ENCODE results near the gene SGPL1.
"Not testable (repeated sequence)": the region's sequence is repeated elsewhere in the genome, so short reads cannot be mapped to it uniquely, and the experiment has no call there.

The SGPL1 gene

DNA sequence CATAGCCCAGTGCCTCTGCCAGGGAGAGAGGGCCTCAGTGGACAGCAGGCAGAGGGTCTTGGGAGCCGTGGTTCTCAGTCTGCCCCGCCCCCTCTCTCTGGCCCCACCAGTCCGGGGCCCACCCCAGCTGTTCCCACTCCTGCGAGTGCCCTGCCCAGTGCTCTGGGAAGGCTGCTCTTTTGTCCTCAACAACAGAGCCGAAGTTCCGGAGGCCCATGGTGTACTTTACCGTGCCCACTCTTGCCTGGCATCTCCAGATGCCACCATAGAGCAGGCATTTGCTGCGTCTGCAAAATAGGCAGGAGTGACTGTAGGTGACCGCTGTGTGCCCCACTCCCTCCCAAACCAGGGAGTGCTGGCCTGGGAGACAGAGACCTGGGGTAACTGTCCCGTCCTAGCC is 101.9 kb downstream of the SGPL1 start:
- in situ Hi-C loops (cut with MboI; ENCODE audit: low sequenced_read_pairs): no loop called here

DNA sequence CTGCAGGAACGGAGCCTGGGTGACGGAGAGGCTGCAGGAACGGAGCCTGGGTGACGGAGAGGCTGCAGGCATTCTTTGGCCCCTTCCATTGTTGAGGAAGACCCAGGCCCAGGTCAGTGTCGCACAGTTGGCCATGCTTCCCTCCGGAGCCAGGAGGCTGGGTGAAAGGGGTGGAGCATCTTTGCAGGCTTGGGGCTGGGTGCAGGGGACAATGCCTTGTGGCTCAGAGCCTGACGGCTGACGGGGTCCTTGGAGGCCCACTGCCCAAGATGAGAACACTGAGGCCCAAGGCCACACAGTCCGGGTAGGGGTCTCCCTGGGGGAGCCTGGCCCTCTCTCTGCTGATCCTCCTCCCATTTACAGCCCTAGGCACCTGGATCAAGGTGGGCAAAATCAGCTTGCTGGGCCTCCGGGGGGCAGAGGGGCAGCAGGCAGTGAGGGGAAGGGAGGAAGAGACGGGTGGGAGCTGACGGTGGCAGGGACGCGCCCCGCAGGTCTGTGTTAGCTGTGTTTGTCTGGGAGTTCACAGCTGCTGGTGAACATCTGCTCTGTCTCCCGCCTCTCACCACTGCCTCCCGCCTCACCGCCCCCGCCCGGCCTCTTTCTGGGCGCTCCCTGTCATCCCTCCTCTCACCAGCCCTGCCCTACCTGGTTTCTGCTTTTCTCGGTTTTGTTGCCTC is 103.2 kb downstream of the SGPL1 start:
- in situ Hi-C loops (cut with MboI; ENCODE audit: low sequenced_read_pairs): no loop called here

DNA sequence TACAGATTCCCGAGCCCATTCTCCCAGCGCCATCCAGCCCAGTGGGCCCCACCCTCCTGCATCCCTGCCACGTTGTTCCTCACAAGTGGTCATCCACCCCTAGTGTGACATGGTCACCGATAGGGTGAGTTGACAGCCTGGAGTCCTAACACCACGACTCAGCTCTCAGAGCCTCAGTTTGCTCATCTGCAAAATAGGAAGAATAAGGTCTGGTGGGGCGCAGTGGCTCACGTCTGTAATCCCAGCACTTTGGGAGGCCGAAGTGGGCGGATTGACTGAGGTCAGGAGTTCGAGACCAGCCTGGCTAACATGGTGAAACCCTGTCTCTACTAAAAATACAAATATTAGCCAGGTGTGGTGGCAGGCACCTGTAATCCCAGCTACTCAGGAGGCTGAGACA is 104.2 kb downstream of the SGPL1 start:
- in situ Hi-C loops (cut with MboI; ENCODE audit: low sequenced_read_pairs): not testable (repeated sequence)

DNA sequence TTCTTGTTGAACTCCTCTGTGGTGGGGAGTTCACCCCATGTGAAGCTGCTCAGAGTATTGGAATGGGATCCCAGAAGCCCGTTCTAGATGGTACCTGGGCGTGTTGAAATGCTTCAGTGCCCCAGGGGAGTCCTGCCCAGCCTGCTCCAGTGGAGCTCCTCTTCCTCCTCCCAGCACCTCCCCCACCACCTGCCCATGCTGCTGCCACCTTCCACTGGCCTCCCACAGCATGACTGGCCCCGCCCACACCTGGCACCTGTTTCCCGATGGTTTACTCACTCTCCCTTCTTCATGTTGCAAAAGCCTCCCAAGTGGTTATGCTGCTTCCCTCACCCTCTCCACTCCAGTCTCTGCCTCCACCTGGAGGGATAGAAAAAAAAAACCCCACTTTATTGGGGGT is 104.8 kb downstream of the SGPL1 start:
- in situ Hi-C loops (cut with MboI; ENCODE audit: low sequenced_read_pairs): no loop called here

DNA sequence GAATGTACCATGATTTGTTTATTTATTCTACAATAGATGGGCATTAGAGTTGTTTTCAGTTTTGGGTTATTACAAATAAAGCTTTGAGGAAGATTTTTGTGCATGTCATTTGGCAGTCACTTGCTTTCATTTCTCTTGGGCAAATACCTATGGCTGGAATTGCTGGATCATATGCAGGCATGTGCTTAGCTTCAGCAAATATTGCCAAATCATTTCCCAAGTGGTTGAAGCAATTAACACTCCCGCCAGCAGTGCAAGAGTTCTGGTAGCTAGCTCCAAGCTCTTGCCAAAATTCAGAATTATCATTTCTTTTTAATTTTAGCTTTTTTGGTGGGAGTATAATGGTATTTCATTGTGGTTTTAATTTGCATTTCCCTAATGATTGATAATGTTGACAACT is 105.5 kb downstream of the SGPL1 start:
- in situ Hi-C loops (cut with MboI; ENCODE audit: low sequenced_read_pairs): no loop called here

DNA sequence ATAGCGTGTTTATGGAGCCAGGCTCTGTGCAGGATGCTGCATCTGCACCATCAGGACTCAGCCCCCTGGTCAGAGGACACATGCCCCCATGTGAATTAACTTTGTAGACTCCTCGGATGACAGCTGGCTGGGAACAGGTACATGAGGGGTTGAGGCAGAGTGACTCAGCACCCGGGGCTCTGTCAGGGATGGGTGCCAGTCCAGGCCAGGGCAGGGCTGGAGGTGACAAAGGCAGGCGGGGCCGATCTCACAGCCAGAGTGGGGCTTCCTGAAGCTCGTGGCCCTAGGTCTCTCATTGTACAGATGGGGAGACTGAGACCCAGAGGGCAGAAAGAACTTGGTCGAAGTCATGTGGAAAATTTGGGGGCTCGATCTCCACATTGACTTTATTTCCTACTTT is 107.9 kb downstream of the SGPL1 start:
- in situ Hi-C loops (cut with MboI; ENCODE audit: low sequenced_read_pairs): no loop called here

DNA sequence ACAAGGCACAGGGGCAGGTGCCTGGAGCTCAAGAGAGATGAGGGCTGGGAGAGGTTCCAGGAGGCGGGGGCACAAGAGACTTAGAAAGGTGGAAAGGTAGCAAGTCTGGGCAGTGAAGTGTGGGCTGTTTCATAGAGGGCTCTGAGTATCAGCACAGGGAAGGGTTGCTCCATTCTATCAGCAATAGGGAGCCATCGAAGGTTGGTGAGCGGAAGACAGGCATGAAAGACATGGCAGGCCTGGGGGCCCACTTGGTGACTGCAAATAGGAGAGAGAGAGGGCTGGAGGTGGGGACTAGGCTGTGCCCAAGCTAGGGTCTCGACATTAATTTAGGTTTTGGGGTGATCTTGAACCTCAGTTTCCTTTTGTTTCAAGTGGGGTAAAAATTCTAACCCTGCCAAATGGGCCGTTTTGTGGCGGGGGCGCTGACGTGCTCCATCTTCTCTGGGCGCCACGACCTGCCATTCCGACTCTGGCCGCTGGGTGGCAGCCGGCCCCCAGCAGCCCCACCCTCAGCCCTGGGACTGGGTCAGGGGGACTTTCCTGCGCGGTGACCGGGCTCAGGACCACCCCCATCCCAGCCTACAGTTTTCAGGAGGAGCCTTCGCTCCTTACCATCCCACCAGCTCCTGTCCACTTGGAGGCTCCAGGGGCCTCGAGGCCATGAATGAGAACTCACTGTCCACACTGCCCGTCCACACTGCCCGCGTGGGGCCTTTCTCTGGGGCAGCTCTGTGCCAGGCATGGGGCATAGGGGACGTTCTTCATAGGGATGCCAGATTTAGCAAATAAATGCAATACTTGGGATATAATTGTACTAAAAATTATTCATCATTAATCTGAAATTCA is 109.9 kb downstream of the SGPL1 start:
- in situ Hi-C loops (cut with MboI; ENCODE audit: low sequenced_read_pairs): no loop called here

DNA sequence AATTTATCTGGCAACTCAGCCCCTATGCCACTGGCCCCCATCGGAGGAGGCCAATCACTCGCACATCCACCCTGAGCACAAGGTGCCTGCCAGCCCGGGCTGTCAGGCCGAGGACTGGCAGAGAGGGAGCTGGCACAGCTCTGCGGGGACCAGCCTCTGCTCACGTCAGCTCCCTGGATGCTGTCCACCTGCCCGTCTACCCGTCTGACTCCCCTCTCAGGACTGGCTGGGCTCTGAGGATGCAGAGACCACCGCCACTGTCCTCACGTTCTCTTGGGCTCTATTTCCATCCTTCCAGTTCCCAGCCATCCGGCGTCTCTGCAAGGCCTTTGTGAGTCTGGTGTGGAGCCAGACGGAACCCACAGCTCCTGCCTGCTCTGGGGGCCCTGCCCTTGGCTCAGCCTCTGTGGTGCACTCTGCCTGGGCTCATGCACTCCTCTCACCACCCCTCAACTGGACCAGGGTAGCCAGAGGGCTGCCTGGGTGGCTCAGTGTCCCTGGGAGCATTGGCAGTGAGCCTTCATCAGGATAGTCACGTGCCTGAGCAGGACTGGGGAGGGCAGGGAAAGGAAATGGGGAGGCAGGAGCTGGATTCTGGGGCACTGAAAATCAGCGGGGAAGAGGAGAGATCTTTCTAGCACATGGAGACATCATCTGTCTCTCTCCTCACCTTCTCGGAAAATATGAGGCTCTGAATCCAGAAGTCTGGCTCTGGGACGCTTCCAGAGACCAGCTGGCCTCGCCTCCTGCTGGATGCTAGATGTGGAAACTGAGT is 110.7 kb downstream of the SGPL1 start:
- in situ Hi-C loops (cut with MboI; ENCODE audit: low sequenced_read_pairs): no loop called here

DNA sequence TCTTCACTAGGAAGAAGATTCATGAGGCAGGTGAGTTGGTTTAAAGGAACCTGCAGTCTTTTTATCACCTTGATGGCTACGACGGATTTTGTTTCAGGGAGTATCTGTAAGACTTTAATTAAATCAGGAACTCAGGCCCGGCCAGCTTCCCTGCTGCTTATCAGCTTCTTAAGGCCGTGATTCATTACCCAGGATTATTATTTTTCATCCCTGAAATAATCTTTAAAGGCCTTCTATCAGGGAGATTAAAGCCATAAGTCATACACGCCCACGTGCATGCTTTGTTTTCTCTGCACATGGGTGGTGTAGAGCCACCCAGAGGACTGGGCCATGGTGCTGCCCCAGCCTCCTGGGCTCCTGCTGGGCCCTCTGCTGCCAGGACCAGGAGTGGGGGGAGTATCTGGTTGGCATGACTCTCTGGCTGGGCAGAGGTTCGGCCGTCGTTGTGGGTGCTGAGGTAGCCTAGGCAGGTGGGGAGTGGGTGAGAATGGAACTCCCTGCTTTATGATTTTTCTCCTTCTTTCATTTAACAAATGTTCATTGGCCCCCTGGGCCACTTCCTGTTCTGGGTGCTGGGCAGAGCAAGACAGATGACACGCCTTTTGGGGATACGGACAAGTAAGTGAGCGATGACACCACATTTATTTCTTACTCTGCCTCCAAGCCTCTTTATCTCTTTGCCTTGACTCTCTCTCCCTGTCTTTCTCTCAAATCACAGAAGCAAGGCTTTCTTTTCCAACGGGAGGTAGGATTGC is 111.6 kb downstream of the SGPL1 start:
- in situ Hi-C loops (cut with MboI; ENCODE audit: low sequenced_read_pairs): no loop called here

DNA sequence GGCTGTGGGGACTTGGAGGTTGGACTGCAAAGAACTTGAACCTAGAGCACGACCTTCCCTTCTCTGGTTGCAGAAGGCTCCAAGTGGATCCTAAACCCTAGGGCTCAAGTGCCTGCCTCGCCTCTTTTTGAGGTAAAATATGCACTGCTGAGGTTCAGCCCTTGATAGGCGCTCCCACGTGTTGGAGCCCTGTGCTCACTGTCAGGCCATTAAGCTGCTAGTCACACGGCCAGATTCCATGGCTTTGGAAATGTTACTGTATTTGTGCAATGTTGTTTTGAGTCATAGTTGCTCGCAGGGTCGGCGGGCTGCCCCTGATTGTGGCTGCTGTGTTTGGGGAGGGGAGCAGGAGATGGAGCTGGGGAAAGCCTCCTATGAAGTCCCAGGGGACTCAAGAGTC is 112.4 kb downstream of the SGPL1 start:
- in situ Hi-C loops (cut with MboI; ENCODE audit: low sequenced_read_pairs): no loop called here

DNA sequence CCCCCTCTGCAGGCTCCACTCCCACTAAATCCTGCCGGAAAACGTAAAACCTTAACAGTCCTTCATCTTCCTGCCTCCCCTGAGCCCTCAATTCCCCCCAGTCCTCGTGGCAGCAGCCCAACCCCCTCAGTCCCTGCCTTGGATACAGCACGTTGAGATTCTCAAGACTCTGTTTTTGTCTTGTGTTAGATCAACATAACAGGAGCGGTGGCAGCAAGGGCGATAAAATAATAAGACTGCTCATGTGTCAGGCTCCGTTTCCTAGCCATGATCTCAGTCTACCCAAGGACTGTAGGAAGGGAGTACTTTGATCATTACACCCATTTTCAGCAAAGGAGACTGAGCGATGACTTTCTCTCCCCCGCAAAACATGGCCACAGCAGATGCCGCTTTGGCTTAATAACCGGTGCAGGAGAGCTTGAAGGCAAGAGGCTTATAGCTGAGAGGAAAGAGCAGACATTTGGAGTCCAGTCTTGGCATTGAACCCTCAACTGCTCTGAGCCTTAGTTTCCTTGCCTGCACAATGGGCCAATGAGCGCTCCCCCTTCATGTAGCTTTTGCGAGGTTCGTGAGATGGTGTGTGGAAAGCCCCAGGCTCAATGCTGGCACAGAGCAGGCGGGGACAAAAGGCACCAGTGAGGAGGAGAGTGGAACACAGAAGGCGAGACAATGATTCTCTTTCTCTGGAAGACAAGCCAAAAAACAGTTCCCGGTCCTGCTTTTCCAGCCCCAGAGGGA is 114.7 kb downstream of the SGPL1 start:
- in situ Hi-C loops (cut with MboI; ENCODE audit: low sequenced_read_pairs): loop anchor here (10.0 kb wide), 1 partner anchor 354 kb away; no protein-coding TSS in a partner anchor

Data from HL-60/S4 (cell line).